ENCODE measurements around the gene TARM1.

GRCh38 chr19:54128441-54128725 lies 47.2 kb upstream of the TARM1 start:
- TF ChIP-seq, protein P1, sequence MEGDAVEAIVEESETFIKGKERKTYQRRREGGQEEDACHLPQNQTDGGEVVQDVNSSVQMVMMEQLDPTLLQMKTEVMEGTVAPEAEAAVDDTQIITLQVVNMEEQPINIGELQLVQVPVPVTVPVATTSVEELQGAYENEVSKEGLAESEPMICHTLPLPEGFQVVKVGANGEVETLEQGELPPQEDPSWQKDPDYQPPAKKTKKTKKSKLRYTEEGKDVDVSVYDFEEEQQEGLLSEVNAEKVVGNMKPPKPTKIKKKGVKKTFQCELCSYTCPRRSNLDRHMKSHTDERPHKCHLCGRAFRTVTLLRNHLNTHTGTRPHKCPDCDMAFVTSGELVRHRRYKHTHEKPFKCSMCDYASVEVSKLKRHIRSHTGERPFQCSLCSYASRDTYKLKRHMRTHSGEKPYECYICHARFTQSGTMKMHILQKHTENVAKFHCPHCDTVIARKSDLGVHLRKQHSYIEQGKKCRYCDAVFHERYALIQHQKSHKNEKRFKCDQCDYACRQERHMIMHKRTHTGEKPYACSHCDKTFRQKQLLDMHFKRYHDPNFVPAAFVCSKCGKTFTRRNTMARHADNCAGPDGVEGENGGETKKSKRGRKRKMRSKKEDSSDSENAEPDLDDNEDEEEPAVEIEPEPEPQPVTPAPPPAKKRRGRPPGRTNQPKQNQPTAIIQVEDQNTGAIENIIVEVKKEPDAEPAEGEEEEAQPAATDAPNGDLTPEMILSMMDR (IDR thresholded peaks at IDR 0.05): no peak
- TF ChIP-seq EZH2 (IDR thresholded peaks at IDR 0.05) (no peak), EZH2phosphoT487 (IDR thresholded peaks at IDR 0.05) (no peak)

All from neural progenitor cell (in vitro differentiated cells).